ENCODE measurements around the gene MGLL. TPM values are rescaled to one million over a fixed set of nuclear protein-coding genes. Genes with fewer than 3 reads are reported as not detected.

MGLL gene
- total RNA-seq = 116 and 137 TPM in 2 replicates

DNA sequence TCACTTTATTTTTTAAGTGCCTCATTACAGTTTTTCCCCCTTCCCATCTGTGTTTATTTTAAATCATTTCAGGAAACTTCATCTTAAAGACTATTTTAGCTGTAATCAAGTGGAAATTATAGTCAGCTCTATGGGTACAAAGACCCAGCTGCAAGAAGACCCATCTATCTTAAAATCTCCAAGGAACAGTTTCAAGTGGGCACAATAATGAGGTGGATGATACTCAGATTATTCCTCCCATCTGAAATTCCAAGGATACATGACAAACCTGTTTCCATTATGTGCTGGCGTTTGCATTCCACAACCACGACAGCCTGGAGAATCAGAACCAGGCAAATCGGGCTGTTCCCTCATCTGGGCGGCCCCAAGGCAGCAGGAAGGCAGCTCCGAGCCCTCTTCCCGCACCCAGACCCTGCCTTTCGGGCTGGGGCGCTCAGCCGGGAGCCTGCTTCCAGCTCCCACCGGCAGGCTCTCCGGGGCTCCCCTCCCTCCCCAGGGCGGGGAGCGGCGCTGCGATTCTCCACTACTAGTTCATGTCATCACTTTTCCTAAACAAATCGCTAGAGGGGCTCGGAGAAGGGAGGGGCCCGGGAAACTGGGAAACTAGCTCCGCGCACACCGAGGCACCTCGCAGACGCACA is at the start of gene MGLL:
MGLL (minus strand) TSS at position 475 of the 641 bp plus-strand sequence; CDS start at position 278, 197 bp downstream.

DNA sequence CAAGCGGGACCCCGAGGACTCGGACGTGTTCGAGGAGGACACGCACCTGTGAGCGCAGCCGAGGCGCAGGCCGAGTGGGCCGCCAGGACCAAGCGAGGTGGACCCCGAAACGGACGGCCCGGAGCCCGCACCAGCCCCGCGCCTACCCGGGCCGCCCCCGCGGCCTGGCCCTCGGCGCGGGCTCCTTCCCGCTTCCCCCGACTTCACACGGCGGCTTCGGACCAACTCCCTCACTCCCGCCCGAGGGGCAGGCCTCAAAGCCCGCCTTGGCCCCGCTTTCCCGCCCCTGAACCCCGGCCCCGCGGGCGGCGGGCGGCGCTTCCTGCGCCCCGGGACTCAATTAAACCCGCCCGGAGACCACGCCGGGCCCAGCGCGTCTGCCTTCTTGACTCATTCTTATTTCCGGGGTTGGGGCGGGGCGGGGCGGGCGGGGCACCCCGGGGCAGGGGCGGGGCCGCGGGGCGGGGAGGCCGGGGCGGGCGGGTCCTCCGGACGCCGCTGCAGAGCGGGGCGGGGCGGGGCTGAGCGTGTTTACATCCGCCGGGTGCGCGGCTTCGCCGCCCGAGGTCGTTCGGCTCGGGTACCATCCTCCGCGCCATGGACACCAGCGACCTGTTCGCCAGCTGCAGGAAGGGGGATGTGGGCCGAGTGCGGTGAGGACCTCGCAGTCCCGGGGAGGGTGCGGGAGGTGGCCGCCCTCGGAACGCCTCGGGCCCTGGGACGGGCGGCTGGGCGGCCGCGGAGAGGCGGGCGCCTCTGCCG is 149.7 kb downstream of the MGLL start, which contains the start of gene ABTB1:
ABTB1 (plus strand) TSS at position 524 of the 762 bp plus-strand sequence; CDS start at position 598, 74 bp downstream.

Other genes starting within 250 kb of the MGLL start
- 49.0 and 54.2 TPM in 2 replicates for gene TPRA1, start 231.8 kb downstream of the MGLL start, total RNA-seq
- 85.6 and 88.8 TPM in 2 replicates for gene MCM2, start 224.1 kb downstream of the MGLL start, total RNA-seq
- gene PODXL2, start 193.3 kb downstream of the MGLL start, total RNA-seq = 1.1 and 1.3 TPM in 2 replicates
- gene ABTB1, start 149.6 kb downstream of the MGLL start, total RNA-seq = 4.7 and 6.8 TPM in 2 replicates
- gene KBTBD12, start 92.7 kb upstream of the MGLL start, total RNA-seq = not detected in 2 replicates
- 228 and 249 TPM in 2 replicates for gene SEC61A1, start 229.9 kb upstream of the MGLL start, total RNA-seq